Stimulated activated naive CD4-positive, alpha-beta T cell treated with Interleukin-2 at 50 U/mL for 16 hours (primary cell): ENCODE data around the gene KRTAP6-3.

ENCODE experiments used
- DNase-seq: peaks from one replicate; lab custom pipeline; 2025; lab: John Stamatoyannopoulos, UW

Gene KRTAP6-3

GRCh38 chr21:30625449-30626165 is 33.4 kb downstream of the KRTAP6-3 start:
- DNase-seq, result no peak

GRCh38 chr21:30628109-30628508 is 35.9 kb downstream of the KRTAP6-3 start:
- DNase-seq, result no peak

- DNase-seq, result no peak
Measured at GRCh38 chr21:30629200-30629599, 37.0 kb downstream of the KRTAP6-3 start.

- no peak for DNase-seq
Measured at GRCh38 chr21:30634906-30635305, 42.7 kb downstream of the KRTAP6-3 start, which contains the start of gene KRTAP20-2. Gene KRTAP20-2 (plus strand): TSS chr21:30635206. CDS start chr21:30635264, 58 bp downstream.

GRCh38 chr21:30638686-30639085 is 46.4 kb downstream of the KRTAP6-3 start:
- no peak for DNase-seq

GRCh38 chr21:30642564-30642963 is 50.3 kb downstream of the KRTAP6-3 start, which contains the start of gene KRTAP20-3:
Gene KRTAP20-3 (plus strand): TSS chr21:30642864.
- DNase-seq, result no peak
